Measurements from ENCODE around the gene ELK4.

Gene ELK4

DNA sequence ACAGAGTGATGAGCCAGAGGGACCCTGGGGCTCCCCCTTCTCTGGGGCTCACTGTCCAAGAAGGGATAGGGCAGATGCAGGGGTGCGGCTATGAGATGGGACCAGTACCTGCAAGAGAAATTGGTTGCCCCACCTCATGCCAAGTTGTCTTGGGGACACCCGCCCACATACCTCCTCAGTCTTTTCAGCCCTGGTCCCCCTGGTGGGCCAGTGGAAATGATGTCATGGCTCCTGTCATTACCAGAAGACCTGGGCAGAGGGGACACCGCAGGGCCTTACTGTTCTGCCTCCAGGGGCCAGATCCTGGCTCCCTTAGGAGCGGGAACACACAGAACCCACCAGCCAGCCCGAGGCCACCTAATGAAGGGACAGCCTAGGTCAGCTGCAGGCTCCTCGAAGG lies 64.1 kb downstream of the ELK4 start:
- Histone ChIP-seq H3K36me3 (ENCODE audit: control insufficient read depth, insufficient read depth, low read length, severe bottlenecking) (no peaks in the 10 kb centered on the region), H3K4me1 (ENCODE audit: control insufficient read depth, insufficient read depth, low read length) (no peaks in the 10 kb centered on the region), H3K27me3 (replicated peaks; ENCODE audit: control insufficient read depth, insufficient read depth, low read length) (peaks cover 76% of the 10 kb centered on the region), H3K9me3 (ENCODE audit: control insufficient read depth, low read length) (peaks cover 3% of the 10 kb centered on the region), H3K9ac (ENCODE audit: low read length) (no peak overlapping the region), H3K4me3 (ENCODE audit: low read length) (no peak overlapping the region)
- no peak for DNase-seq (ENCODE audit: low read depth)

DNA sequence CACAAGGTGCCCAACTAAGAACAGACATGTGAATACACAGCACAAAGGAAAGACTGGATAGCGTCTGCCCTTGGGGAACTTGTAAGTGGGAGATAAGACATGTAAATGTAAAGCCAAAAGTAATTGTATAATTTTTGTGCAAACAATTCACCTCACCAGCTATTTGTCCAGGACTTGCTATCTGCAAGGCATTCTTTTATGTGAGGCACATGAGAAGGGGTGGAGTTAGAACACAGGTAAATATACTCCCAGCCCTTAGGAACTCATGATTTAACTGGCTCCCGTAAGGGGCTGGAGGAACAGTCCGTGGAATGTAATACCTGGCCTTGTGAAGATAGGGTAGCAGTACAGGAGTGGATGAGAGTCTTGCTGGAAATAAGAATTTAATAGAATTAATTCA lies 66.0 kb downstream of the ELK4 start:
- DNase-seq (ENCODE audit: low read depth) = no peak
- H3K9ac ChIP-seq (ENCODE audit: low read length) = no peak overlapping the region
- peaks cover 68% of the 10 kb centered on the region for H3K27me3 ChIP-seq (replicated peaks; ENCODE audit: control insufficient read depth, insufficient read depth, low read length)

DNA sequence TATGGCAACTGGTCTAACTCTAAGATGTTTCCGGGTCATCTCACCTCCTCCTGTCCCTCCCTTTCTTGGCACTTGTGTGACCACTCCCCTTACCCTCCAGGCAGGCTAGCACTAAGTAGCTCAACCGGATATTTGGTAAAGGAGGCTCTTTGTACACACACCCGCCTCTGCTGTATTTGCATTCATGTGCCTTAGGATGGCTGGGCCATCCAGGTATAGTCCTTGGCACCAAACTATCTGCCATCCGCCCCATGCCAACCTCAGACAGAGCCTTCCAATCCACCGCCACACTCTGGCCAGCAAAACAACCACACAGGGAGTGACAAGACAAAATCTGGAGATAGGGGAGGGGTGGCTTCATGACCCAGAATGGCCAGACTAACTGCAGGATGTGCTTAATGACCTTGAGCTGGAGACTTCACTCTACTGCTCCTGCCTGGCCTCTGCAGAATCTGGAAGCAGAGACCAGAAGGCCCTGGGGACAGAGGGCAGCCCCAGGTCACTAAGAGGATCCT lies 67.8 kb downstream of the ELK4 start:
- Histone ChIP-seq H3K27me3 (replicated peaks; ENCODE audit: control insufficient read depth, insufficient read depth, low read length) (peaks cover 54% of the 10 kb centered on the region), H3K36me3 (ENCODE audit: control insufficient read depth, insufficient read depth, low read length, severe bottlenecking) (no peaks in the 10 kb centered on the region), H3K4me3 (ENCODE audit: low read length) (no peak overlapping the region), H3K4me1 (ENCODE audit: control insufficient read depth, insufficient read depth, low read length) (no peaks in the 10 kb centered on the region), H3K9ac (ENCODE audit: low read length) (no peak overlapping the region), H3K9me3 (ENCODE audit: control insufficient read depth, low read length) (peaks cover 40% of the 10 kb centered on the region)
- no peak for DNase-seq (ENCODE audit: low read depth)

More for the DNA sequence above, 66.0 kb downstream of the ELK4 start:
- Histone ChIP-seq H3K4me3 (ENCODE audit: low read length) (no peak overlapping the region), H3K36me3 (ENCODE audit: control insufficient read depth, insufficient read depth, low read length, severe bottlenecking) (no peaks in the 10 kb centered on the region), H3K4me1 (ENCODE audit: control insufficient read depth, insufficient read depth, low read length) (no peaks in the 10 kb centered on the region), H3K9me3 (ENCODE audit: control insufficient read depth, low read length) (peaks cover 23% of the 10 kb centered on the region)

DNA sequence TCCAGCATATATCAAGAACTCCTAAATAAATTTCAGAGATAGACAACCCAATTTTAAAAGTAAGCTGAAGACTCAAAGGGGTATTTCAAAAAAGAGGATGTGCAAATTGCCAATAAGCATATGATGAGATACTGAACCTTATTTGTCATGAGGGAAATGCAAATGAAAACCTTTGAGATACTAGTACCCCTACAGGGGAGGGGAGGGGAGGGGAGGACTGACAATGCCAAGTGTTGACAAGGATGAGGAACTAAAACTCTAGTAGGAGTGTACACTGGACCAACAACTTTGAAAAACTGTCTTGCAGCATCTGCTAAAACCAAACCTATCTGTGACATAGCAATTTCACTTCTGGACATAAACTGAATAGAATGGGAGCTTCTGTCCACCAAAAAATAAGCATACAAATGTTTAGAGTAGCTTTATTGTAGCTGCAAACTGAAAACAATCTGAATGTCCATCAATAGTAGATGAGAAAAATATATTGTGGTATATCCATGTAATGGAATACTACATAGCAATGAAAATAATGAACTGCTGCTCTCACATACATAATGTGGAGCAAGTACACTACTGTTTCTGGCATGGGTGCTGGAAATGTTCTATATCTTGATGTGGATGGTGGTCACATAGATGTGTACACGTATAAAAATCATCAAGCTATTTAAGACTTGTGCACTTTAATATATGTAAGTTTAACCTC lies 70.2 kb downstream of the ELK4 start:
- Histone ChIP-seq H3K4me1 (ENCODE audit: control insufficient read depth, insufficient read depth, low read length) (no peaks in the 10 kb centered on the region), H3K27me3 (replicated peaks; ENCODE audit: control insufficient read depth, insufficient read depth, low read length) (peaks cover 41% of the 10 kb centered on the region), H3K4me3 (ENCODE audit: low read length) (no peak overlapping the region)

More for the DNA sequence above, 70.2 kb downstream of the ELK4 start:
- no peak for DNase-seq (ENCODE audit: low read depth)
- Histone ChIP-seq H3K9me3 (ENCODE audit: control insufficient read depth, low read length) (peaks cover 43% of the 10 kb centered on the region), H3K36me3 (ENCODE audit: control insufficient read depth, insufficient read depth, low read length, severe bottlenecking) (no peaks in the 10 kb centered on the region), H3K9ac (ENCODE audit: low read length) (no peak overlapping the region)

Data from adipocyte (in vitro differentiated cells).